HK-2 (cell line): ENCODE data around the gene CDK11B.

ENCODE experiments used
- DNase-seq: peaks from one replicate; pipeline ENCODE4 v3.0.0-alpha.2; 2018; ENCODE audit not compliant: unreplicated experiment

Gene CDK11B

GRCh38 chr1:1627829-1628753 lies 30.7 kb downstream of the CDK11B start:
- DNase-seq: peak; percentile 0

- peak; percentile 0 for DNase-seq
Observed at GRCh38 chr1:1627261-1627828, 31.5 kb downstream of the CDK11B start.

- no peak for DNase-seq
Observed at GRCh38 chr1:1626207-1627141, 32.3 kb downstream of the CDK11B start.

GRCh38 chr1:1625824-1626206 lies 33.0 kb downstream of the CDK11B start:
- DNase-seq: no peak

- DNase-seq: no peak
Observed at GRCh38 chr1:1625404-1625775, 33.4 kb downstream of the CDK11B start.

GRCh38 chr1:1624443-1625403 lies 34.1 kb downstream of the CDK11B start:
- no peak for DNase-seq

GRCh38 chr1:1623631-1624442 lies 35.0 kb downstream of the CDK11B start:
- no peak for DNase-seq

GRCh38 chr1:1623181-1623630 lies 35.6 kb downstream of the CDK11B start:
- no peak for DNase-seq

- no peak for DNase-seq
Observed at GRCh38 chr1:1622788-1623094, 36.1 kb downstream of the CDK11B start.

GRCh38 chr1:1622010-1622787 lies 36.6 kb downstream of the CDK11B start:
- DNase-seq: no peak

GRCh38 chr1:1621173-1622009 lies 37.4 kb downstream of the CDK11B start:
- no peak for DNase-seq

GRCh38 chr1:1620433-1621139 lies 38.2 kb downstream of the CDK11B start:
- no peak for DNase-seq

- no peak for DNase-seq
Observed at GRCh38 chr1:1619917-1620361, 38.9 kb downstream of the CDK11B start.

GRCh38 chr1:1618396-1619068 lies 40.3 kb downstream of the CDK11B start:
- DNase-seq: no peak

GRCh38 chr1:1617925-1618324 lies 40.9 kb downstream of the CDK11B start:
- no peak for DNase-seq

- DNase-seq: no peak
Observed at GRCh38 chr1:1617516-1617915, 41.3 kb downstream of the CDK11B start.

GRCh38 chr1:1616838-1617237 lies 42.0 kb downstream of the CDK11B start:
- no peak for DNase-seq
